H1 (cell line): ENCODE data around the gene HOXB4. TPM values are rescaled to one million over a fixed set of nuclear protein-coding genes. Genes with fewer than 3 reads are reported as not detected.

Experiments
- CTCF ChIA-PET: fragments of 300-600 bp; sonication (Branson Sonifier 250); formaldehyde crosslinking; loops from one replicate; lab custom pipeline; 2021; ENCODE audit not compliant: partially characterized antibody; lab: Charles Lee
- POLR2A ChIA-PET: fragments of 300-600 bp; sonication (Branson Sonifier 250); formaldehyde crosslinking; loops from one replicate; lab custom pipeline; 2021; ENCODE audit warnings: inconsistent platforms; ENCODE audit not compliant: partially characterized antibody; lab: Charles Lee
- DNase-seq, 2 experiments: peaks; one replicate each; pipeline versions ENCODE4 v3.0.0 to v3.0.0-alpha.2; 2010 to 2022; ENCODE audit warnings: low spot score in 2 of 2, low read depth in 1 of 2, mixed read lengths in 1 of 2
- FAIRE-seq: peaks from 2 replicates; lab custom pipeline; 2011; peaks lifted over from hg19 to GRCh38; lab: Jason Lieb, UNC
- H2AFZ ChIP-seq: 2 replicates; pipeline ENCODE4 v1.8.1; 2012; ENCODE audit warnings: low read length, inconsistent platforms
- H2AK5ac ChIP-seq: 2 replicates; pipeline ENCODE4 v1.6.1; 2013; ENCODE audit warnings: low read depth, low read length
- H2BK120ac ChIP-seq: replicated peaks from 2 replicates; pipeline ENCODE3; 2013; ENCODE audit warnings: low read depth, low read length, inconsistent platforms
- H2BK12ac ChIP-seq: 2 replicates; pipeline ENCODE4 v1.6.1; 2013; ENCODE audit warnings: low read depth, low read length
- H2BK15ac ChIP-seq: 2 replicates; pipeline ENCODE4 v1.6.1; 2013; ENCODE audit warnings: low read length
- H2BK20ac ChIP-seq: 2 replicates; pipeline ENCODE4 v1.6.1; 2013; ENCODE audit warnings: low read length
- H2BK5ac ChIP-seq: 2 replicates; pipeline ENCODE4 v1.6.1; 2013; ENCODE audit warnings: low read depth, low read length
- H3K14ac ChIP-seq: 2 replicates; pipeline ENCODE4 v1.6.1; 2013; ENCODE audit warnings: inconsistent platforms; ENCODE audit not compliant: insufficient read length
- H3K18ac ChIP-seq: 2 replicates; pipeline ENCODE4 v1.6.1; 2013; ENCODE audit warnings: low read length; ENCODE audit errors: extremely low read depth
- H3K23ac ChIP-seq: 2 replicates; pipeline ENCODE4 v1.6.1; 2013; ENCODE audit warnings: inconsistent platforms; ENCODE audit not compliant: insufficient read length
- H3K23me2 ChIP-seq: 2 replicates; pipeline ENCODE4 v1.6.1; 2013; ENCODE audit warnings: low read depth, low read length
- H3K27ac ChIP-seq: 2 replicates; pipeline ENCODE4 v1.6.1; 2011; ENCODE audit warnings: low read depth, low read length, inconsistent platforms
- H3K27me3 ChIP-seq, 4 experiments: replicated peaks in 1 of 4; 1 replicate in 1 of 4; 2 replicates in 3 of 4; pipeline versions ENCODE4 v1.6.1 to v1.8.1; 2011 to 2013; ENCODE audit warnings: low read length in 3 of 4, mild to moderate bottlenecking in 3 of 4, inconsistent platforms in 2 of 4, mixed read lengths in 2 of 4, moderate library complexity in 1 of 4; ENCODE audit not compliant: control insufficient read depth in 3 of 4, insufficient read depth in 3 of 4; ENCODE audit errors: extremely low read depth in 1 of 4
- H3K36me3 ChIP-seq, 4 experiments: 2 replicates each; pipeline versions ENCODE4 v1.6.1 to v1.8.1; 2011 to 2013; ENCODE audit warnings: mild to moderate bottlenecking in 4 of 4, low read length in 3 of 4, moderate library complexity in 2 of 4, control low read depth in 1 of 4, inconsistent platforms in 1 of 4; ENCODE audit not compliant: insufficient read depth in 4 of 4, control insufficient read depth in 2 of 4
- H3K4ac ChIP-seq: replicated peaks from 2 replicates; pipeline ENCODE3; 2013; ENCODE audit warnings: low read length, low read depth, mixed read lengths, inconsistent platforms; ENCODE audit not compliant: insufficient read length
- H3K4me1 ChIP-seq, 4 experiments: replicated peaks in 1 of 4; 1 replicate in 1 of 4; 2 replicates in 3 of 4; pipeline versions ENCODE4 v1.6.1 to v1.8.1; 2011 to 2013; ENCODE audit warnings: low read length in 3 of 4, inconsistent platforms in 2 of 4, mixed read lengths in 1 of 4; ENCODE audit not compliant: insufficient read depth in 4 of 4, control insufficient read depth in 3 of 4
- H3K4me2 ChIP-seq, 2 experiments: 2 replicates each; pipeline versions ENCODE4 v1.6.1 to v1.8.1; 2011 to 2013; ENCODE audit warnings: low read depth in 2 of 2, low read length in 2 of 2, control low read depth in 1 of 2, inconsistent platforms in 1 of 2, mild to moderate bottlenecking in 1 of 2; ENCODE audit not compliant: insufficient read depth in 1 of 2
- H3K4me3 ChIP-seq, 4 experiments: fragments of 200-600, 300-600 bp in 1 of 4; sonication (generic), shearing (Covaris generic), sonication (Bioruptor Twin) in 1 of 4; 2 replicates each; pipeline versions ENCODE4 v1.5.1 to v1.8.1; 2011 to 2016; ENCODE audit warnings: low read length in 4 of 4, low read depth in 3 of 4, control low read depth in 2 of 4, inconsistent platforms in 2 of 4, mild to moderate bottlenecking in 2 of 4, mixed read lengths in 1 of 4, moderate library complexity in 1 of 4; ENCODE audit not compliant: insufficient read depth in 2 of 4; ENCODE audit errors: extremely low read depth in 1 of 4
- H3K56ac ChIP-seq: replicated peaks from 2 replicates; pipeline ENCODE3; 2013; ENCODE audit warnings: low read depth, mild to moderate bottlenecking, mixed read lengths, low read length, inconsistent platforms; ENCODE audit not compliant: insufficient read length
- H3K79me1 ChIP-seq: 2 replicates; pipeline ENCODE4 v1.6.1; 2013; ENCODE audit warnings: low read depth, low read length, control low read depth
- H3K79me2 ChIP-seq, 2 experiments: 2 replicates each; pipeline versions ENCODE4 v1.6.1 to v1.8.1; 2012 to 2013; ENCODE audit warnings: low read length in 2 of 2, mild to moderate bottlenecking in 2 of 2, inconsistent platforms in 1 of 2; ENCODE audit not compliant: insufficient read depth in 2 of 2, control insufficient read depth in 1 of 2
- H3K9ac ChIP-seq, 4 experiments: replicated peaks in 1 of 4; 1 replicate in 1 of 4; 2 replicates in 3 of 4; pipeline versions ENCODE4 v1.6.1 to v1.8.1; 2011 to 2013; ENCODE audit warnings: low read depth in 3 of 4, low read length in 3 of 4, control low read depth in 2 of 4, mild to moderate bottlenecking in 2 of 4, moderate library complexity in 2 of 4, inconsistent platforms in 1 of 4; ENCODE audit errors: extremely low read depth in 1 of 4
- H3K9me3 ChIP-seq, 2 experiments: 2 replicates each; pipeline versions ENCODE4 v1.6.1 to v1.8.1; 2012 to 2013; ENCODE audit warnings: mild to moderate bottlenecking in 2 of 2, moderate library complexity in 2 of 2, control low read depth in 1 of 2, inconsistent platforms in 1 of 2, low read depth in 1 of 2, low read length in 1 of 2, mixed read lengths in 1 of 2; ENCODE audit not compliant: insufficient read depth in 2 of 2
- H4K20me1 ChIP-seq, 2 experiments: replicated peaks in 1 of 2; 2 replicates each; pipeline versions ENCODE3 to v1.8.1; 2011 to 2013; ENCODE audit warnings: inconsistent platforms in 2 of 2, low read length in 2 of 2, mild to moderate bottlenecking in 1 of 2; ENCODE audit not compliant: insufficient read depth in 2 of 2, control insufficient read depth in 1 of 2
- H4K5ac ChIP-seq: 2 replicates; pipeline ENCODE4 v1.6.1; 2013; ENCODE audit warnings: low read length, low read depth, mixed read lengths, inconsistent platforms; ENCODE audit not compliant: insufficient read length
- H4K8ac ChIP-seq: 2 replicates; pipeline ENCODE4 v1.8.0; 2013; ENCODE audit warnings: mild to moderate bottlenecking, moderate library complexity, low read length, inconsistent platforms; ENCODE audit not compliant: insufficient read depth; ENCODE audit errors: extremely low read depth
- H4K91ac ChIP-seq: replicated peaks from 2 replicates; pipeline ENCODE3; 2013; ENCODE audit warnings: low read length, mixed read lengths, inconsistent platforms; ENCODE audit not compliant: insufficient read length
- HDAC2 ChIP-seq, 2 experiments: fragments of 300-600 bp in 1 of 2; sonication (generic) in 1 of 2; IDR thresholded peaks; 2 replicates each; pipeline ENCODE4 v1.6.1; 2011 to 2012; ENCODE audit warnings: low read depth in 2 of 2, low read length in 2 of 2, mild to moderate bottlenecking in 2 of 2, moderate library complexity in 2 of 2, borderline replicate concordance in 1 of 2, inconsistent platforms in 1 of 2
- KDM1A ChIP-seq: fragments of 200-600, 300-600 bp; sonication (generic); IDR thresholded peaks from 2 replicates; pipeline ENCODE4 v1.7.1; 2016; ENCODE audit warnings: mild to moderate bottlenecking, low read length, borderline replicate concordance
- RNF2 ChIP-seq: fragments of 200-900, 300-1000 bp; sonication (generic); IDR thresholded peaks from 2 replicates; pipeline ENCODE4 v1.7.1; 2016; ENCODE audit warnings: borderline replicate concordance, low read depth, mild to moderate bottlenecking, antibody characterized with exemption, low read length; ENCODE audit not compliant: poor library complexity, severe bottlenecking; ENCODE audit errors: missing control alignments
- SIN3A ChIP-seq, 2 experiments: IDR thresholded peaks in 1 of 2; conservative IDR thresholded peaks in 1 of 2; 2 replicates each; pipeline ENCODE4 v1.6.1; 2011 to 2012; ENCODE audit warnings: low read length in 2 of 2, improper control_type of control experiment in 1 of 2, low read depth in 1 of 2, mild to moderate bottlenecking in 1 of 2
- SP1 ChIP-seq: IDR thresholded peaks from 2 replicates; pipeline ENCODE4 v1.6.1; 2011; ENCODE audit warnings: low read depth, low read length
- SUZ12 ChIP-seq: fragments of 200-600 bp; sonication (generic); IDR thresholded peaks from 2 replicates; pipeline ENCODE4 v1.6.1; 2012; ENCODE audit warnings: mild to moderate bottlenecking, inconsistent platforms, low read length, moderate library complexity, mixed read lengths
- WGBS, 2 experiments: shearing (Covaris generic) in 1 of 2; methylation state at CpG; one replicate each; pipeline versions ENCODE4 v1.1.6 to v1.1.7; 2013 to 2015; ENCODE audit warnings: low lambda C conversion rate in 2 of 2, mixed read lengths in 2 of 2, inconsistent platforms in 1 of 2, low coverage in 1 of 2, missing lambda C conversion rate in 1 of 2; ENCODE audit not compliant: insufficient replicate concordance in 2 of 2, insufficient coverage in 1 of 2, insufficient read length in 1 of 2; ENCODE audit errors: extremely low coverage in 1 of 2, missing lambda C conversion rate in 1 of 2; 5-methylcytosine and 5-hydroxymethylcytosine counted together
- polyA plus RNA-seq, 7 experiments: library from polyadenylated mRNA; depleted of rRNA in 3 of 7; stranded (reverse) in 5 of 7; unstranded in 2 of 7; fragments of >200 nt in 5 of 7; fragments of 200-250 nt in 2 of 7; gene quantifications; 1 replicate in 5 of 7; 2 replicates in 1 of 7; 4 replicates in 1 of 7; pipeline versions ENCODE4 v1.2.1 to v1.2.3, GENCODE V29; 2011 to 2013; ENCODE audit warnings: missing spikeins in 2 of 7, mixed read lengths in 2 of 7
- total RNA-seq: library from RNA; stranded (reverse); fragmentation: NEBNext Ultra II Directional; extraction: Animal tissue kit (Norgen Biotek cat#: 25700); gene quantifications from 2 replicates; pipeline ENCODE4 v1.2.1, GENCODE V29; 2021

The HOXB4 gene
- total and polyA plus RNA-seq, 2 of the 8 experiments (the other 6 are each of a cell fraction or from before 2014, with no cell fraction given), result not detected

GRCh38 chr17:48528153-48528935 is 49.8 kb downstream of the HOXB4 start:
- no peak overlapping the region for H3K27ac ChIP-seq
- no peaks in the 10 kb centered on the region for H3K79me1 ChIP-seq
- H3K4me3 ChIP-seq, result no peak overlapping the region
- peak overlapping the region; percentile 82; the same call in 1 of the 2 replicates for H2BK12ac ChIP-seq
- no peak overlapping the region for H2BK15ac ChIP-seq
- WGBS, 2 experiments, result 21% methylated on average over 7 of the region's 7 CpGs; no CpG with 5 or more reads in 1 of the 2 experiments
- no peak overlapping the region for H4K8ac ChIP-seq
- H3K4me2 ChIP-seq, result peak overlapping the region in 1 of 2 experiments; percentile 31; a peak in 1 of 4 replicates
- H4K20me1 ChIP-seq, result peaks cover 6 to 11% of the 10 kb centered on the region in 2 experiments
- no peak overlapping the region for H2AFZ ChIP-seq
- no peak overlapping the region for H3K4ac ChIP-seq
- H3K56ac ChIP-seq, result no peak overlapping the region
- no peak overlapping the region for H3K14ac ChIP-seq
- peaks cover 0 to 20% (median 10%) of the 10 kb centered on the region in 4 experiments; a peak in 6 of 7 replicates for H3K4me1 ChIP-seq
- no peak overlapping the region for H2BK120ac ChIP-seq
- no peak overlapping the region for H2AK5ac ChIP-seq
- H3K23me2 ChIP-seq, result peaks cover 5% of the 10 kb centered on the region; the same call in 1 of the 2 replicates
- no peak overlapping the region for H2BK5ac ChIP-seq
- no peak overlapping the region for H4K91ac ChIP-seq
- H3K9ac ChIP-seq, result no peak overlapping the region
- H3K23ac ChIP-seq, result no peak overlapping the region
- ChIA-PET CTCF (interaction anchor here (0.8 to 3.1 kb wide), 12 partner anchors 12 to 108 kb away, joined by 3 to 14 read pairs (median 4); partner anchors contain the start of gene HOXB5), POLR2A (interaction anchor here (0.6 to 1.2 kb wide), 2 partner anchors 13 to 110 kb away, joined by 3 to 4 read pairs; no protein-coding TSS in a partner anchor)
- no peaks in the 10 kb centered on the region for H3K79me2 ChIP-seq
- no peak for FAIRE-seq
- no peak overlapping the region for H4K5ac ChIP-seq
- no peak overlapping the region for H3K18ac ChIP-seq
- H3K27me3 ChIP-seq, result peaks cover 77 to 100% (median 96%) of the 10 kb centered on the region in 4 experiments
- DNase-seq, result no peak
- H2BK20ac ChIP-seq, result no peak overlapping the region
- H3K9me3 ChIP-seq, result no peaks in the 10 kb centered on the region
- TF ChIP-seq RNF2, result peak; percentile 41
- peak in 1 of 2 experiments; percentile 83; a peak in 1 of 4 replicates for TF ChIP-seq HDAC2 (IDR thresholded peaks at IDR 0.05; ENCODE audit: borderline replicate concordance in 1 of 2, low read depth in 2 of 2, low read length in 2 of 2)
- TF ChIP-seq SUZ12, result no peak; the same call in 1 of the 2 replicates
- peak; percentile 95 for TF ChIP-seq KDM1A
- no peak for TF ChIP-seq SP1
- TF ChIP-seq SIN3A (conservative IDR thresholded peaks at IDR 0.05 in 1 of 2, IDR thresholded peaks at IDR 0.05 in 1 of 2; ENCODE audit: low read depth in 1 of 2, low read length in 2 of 2), result no peak
- no peaks in the 10 kb centered on the region for H3K36me3 ChIP-seq
